ENCODE results near the gene RAB18.

DNA sequence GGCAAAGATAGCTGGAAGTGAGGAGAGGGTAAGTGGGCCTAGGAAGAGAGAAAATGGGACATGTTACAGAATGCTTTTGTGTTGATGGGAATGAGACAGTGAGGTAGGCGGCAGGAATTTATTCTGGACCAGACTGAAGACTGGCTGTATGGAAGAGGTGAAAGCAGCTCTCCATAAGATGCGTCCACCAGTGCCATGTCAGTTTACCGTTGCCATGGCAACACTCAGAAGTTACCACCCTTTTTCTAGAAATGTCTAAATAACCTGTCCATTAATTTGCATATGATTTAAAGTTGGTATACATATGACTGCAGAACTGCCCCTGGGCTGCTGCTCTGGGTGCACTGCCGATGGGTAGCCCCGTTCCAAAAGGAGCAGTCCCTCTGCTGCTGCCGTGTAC is 46.7 kb downstream of the RAB18 start:
- TF ChIP-seq POLR2A (IDR thresholded peaks at IDR 0.05): no peak
- TF ChIP-seq CTCF (IDR thresholded peaks at IDR 0.05): no peak
